GM23338 (cell line): ENCODE data around the gene ABHD15. TPM values are rescaled to one million over a fixed set of nuclear protein-coding genes. Genes with fewer than 3 reads are reported as not detected.

Experiments used
- ATAC-seq: fragments of 200-7000 bp; cut with Tn5 transposase; 3 replicates; pipeline ENCODE4 v1.9.1; 2020
- DNase-seq: peaks from one replicate; pipeline ENCODE4 v3.0.0-alpha.2; 2015; ENCODE audit warnings: low spot score
- H2AFZ ChIP-seq: fragments of 200-600 bp; sonication (generic); 2 replicates; pipeline ENCODE4 v1.8.0; 2016; ENCODE audit warnings: antibody characterized with exemption, mild to moderate bottlenecking, moderate library complexity
- H3F3A ChIP-seq: fragments of 200-600 bp; sonication (generic); replicated peaks from 2 replicates; pipeline ENCODE4 v1.8.0; 2017; ENCODE audit warnings: antibody characterized with exemption, mixed run types, low read depth
- H3K27ac ChIP-seq: fragments of 200-600 bp; sonication (generic); 2 replicates; pipeline ENCODE4 v1.6.1; 2016; ENCODE audit warnings: low read depth
- H3K27me3 ChIP-seq: fragments of 200-600 bp; sonication (generic); 2 replicates; pipeline ENCODE4 v1.8.0; 2016; ENCODE audit warnings: mild to moderate bottlenecking, mixed run types, moderate library complexity; ENCODE audit not compliant: insufficient read depth
- H3K36me3 ChIP-seq: fragments of 200-600 bp; sonication (generic); 2 replicates; pipeline ENCODE4 v1.8.0; 2016; ENCODE audit warnings: mild to moderate bottlenecking; ENCODE audit not compliant: insufficient read depth
- H3K4me1 ChIP-seq: fragments of 200-600 bp; sonication (generic); 2 replicates; pipeline ENCODE4 v1.8.0; 2016; ENCODE audit warnings: mild to moderate bottlenecking, moderate library complexity; ENCODE audit not compliant: insufficient read depth
- H3K4me2 ChIP-seq: fragments of 200-600 bp; sonication (generic); 2 replicates; pipeline ENCODE4 v1.7.1; 2017; ENCODE audit warnings: mixed run types
- H3K4me3 ChIP-seq: fragments of 200-600 bp; sonication (generic); 2 replicates; pipeline ENCODE4 v1.6.1; 2016; ENCODE audit warnings: mixed run types
- H3K79me2 ChIP-seq: fragments of 200-600 bp; sonication (generic); replicated peaks from 2 replicates; pipeline ENCODE4 v1.8.0; 2017; ENCODE audit warnings: mild to moderate bottlenecking; ENCODE audit not compliant: insufficient read depth
- H3K9me2 ChIP-seq: fragments of 200-600 bp; sonication (generic); 2 replicates; pipeline ENCODE4 v1.8.0; 2017; ENCODE audit not compliant: insufficient read depth
- H4K20me1 ChIP-seq: fragments of 200-600 bp; sonication (generic); replicated peaks from 2 replicates; pipeline ENCODE4 v1.8.0; 2017; ENCODE audit warnings: mild to moderate bottlenecking; ENCODE audit not compliant: insufficient read depth
- H3K27ac Mint-ChIP-seq: 2 replicates; pipeline ENCODE4 v1.8.0; 2020; ENCODE audit warnings: inconsistent platforms, mild to moderate bottlenecking, moderate library complexity, mixed read lengths
- H3K27me3 Mint-ChIP-seq: 3 replicates; pipeline ENCODE4 v1.8.0; 2022; ENCODE audit warnings: low read depth, mild to moderate bottlenecking, moderate library complexity, mixed read lengths, inconsistent platforms; ENCODE audit not compliant: insufficient read depth, poor library complexity
- H3K36me3 Mint-ChIP-seq: 3 replicates; pipeline ENCODE4 v1.8.0; 2021; ENCODE audit warnings: low read depth, mild to moderate bottlenecking, inconsistent platforms, moderate library complexity, mixed read lengths
- H3K4me1 Mint-ChIP-seq: 3 replicates; pipeline ENCODE4 v1.8.0; 2020; ENCODE audit warnings: mild to moderate bottlenecking, inconsistent platforms, mixed read lengths
- H3K4me3 Mint-ChIP-seq: 3 replicates; pipeline ENCODE4 v1.8.0; 2021; ENCODE audit warnings: moderate library complexity, mild to moderate bottlenecking, inconsistent platforms, mixed read lengths
- H3K9me3 Mint-ChIP-seq: 3 replicates; pipeline ENCODE4 v1.8.0; 2020; ENCODE audit warnings: moderate library complexity, mild to moderate bottlenecking, inconsistent platforms, mixed read lengths
- CREB1 ChIP-seq: fragments of 250-450 bp; sonication (Bioruptor Pico); IDR thresholded peaks from 2 replicates; pipeline ENCODE4 v1.5.0; 2020; ENCODE audit warnings: low read depth, mild to moderate bottlenecking, moderate library complexity
- EZH2phosphoT487 ChIP-seq: fragments of 200-600 bp; sonication (generic); IDR thresholded peaks from one replicate; pipeline ENCODE4 v1.8.1; 2018; ENCODE audit warnings: antibody characterized with exemption; ENCODE audit not compliant: unreplicated experiment
- POLR2AphosphoS5 ChIP-seq: IDR thresholded peaks from 2 replicates; pipeline ENCODE4 v1.6.1; 2016; ENCODE audit warnings: antibody characterized with exemption, low read depth
- polyA plus RNA-seq: library from polyadenylated mRNA; unstranded; fragments of >200 nt; fragmentation: Nextera tagmentation; extraction: Ambion mirVana; gene quantifications from 2 replicates; pipeline ENCODE4 v1.2.1, GENCODE V29; 2016
- total RNA-seq: library from RNA; depleted of rRNA; stranded (reverse); fragments of >200 nt; shearing (Covaris generic); gene quantifications from 2 replicates; pipeline ENCODE4 v1.2.3, GENCODE V29; 2014
- TF ChIP-seq, protein P1 (sequence below): fragments of 250-450 bp; sonication (Bioruptor Pico); IDR thresholded peaks from 2 replicates; pipeline ENCODE4 v1.5.0; 2020; ENCODE audit warnings: mild to moderate bottlenecking, moderate library complexity
- TF ChIP-seq, protein P2 (sequence below): IDR thresholded peaks from 2 replicates; pipeline ENCODE4 v1.6.1; 2016; ENCODE audit warnings: antibody characterized with exemption
- TF ChIP-seq, protein P3 (sequence below), 2 experiments: fragments of 200-600 bp in 1 of 2; sonication (generic) in 1 of 2; conservative IDR thresholded peaks; 2 replicates each; pipeline versions ENCODE4 v1.5.1 to v1.6.1; 2016 to 2017; ENCODE audit warnings: antibody characterized with exemption in 2 of 2, low read depth in 2 of 2, mild to moderate bottlenecking in 2 of 2, moderate library complexity in 1 of 2

The ABHD15 gene
- total and polyA plus RNA-seq, 2 experiments from 2014 or later: 0.27 to 2.5 TPM

DNA sequence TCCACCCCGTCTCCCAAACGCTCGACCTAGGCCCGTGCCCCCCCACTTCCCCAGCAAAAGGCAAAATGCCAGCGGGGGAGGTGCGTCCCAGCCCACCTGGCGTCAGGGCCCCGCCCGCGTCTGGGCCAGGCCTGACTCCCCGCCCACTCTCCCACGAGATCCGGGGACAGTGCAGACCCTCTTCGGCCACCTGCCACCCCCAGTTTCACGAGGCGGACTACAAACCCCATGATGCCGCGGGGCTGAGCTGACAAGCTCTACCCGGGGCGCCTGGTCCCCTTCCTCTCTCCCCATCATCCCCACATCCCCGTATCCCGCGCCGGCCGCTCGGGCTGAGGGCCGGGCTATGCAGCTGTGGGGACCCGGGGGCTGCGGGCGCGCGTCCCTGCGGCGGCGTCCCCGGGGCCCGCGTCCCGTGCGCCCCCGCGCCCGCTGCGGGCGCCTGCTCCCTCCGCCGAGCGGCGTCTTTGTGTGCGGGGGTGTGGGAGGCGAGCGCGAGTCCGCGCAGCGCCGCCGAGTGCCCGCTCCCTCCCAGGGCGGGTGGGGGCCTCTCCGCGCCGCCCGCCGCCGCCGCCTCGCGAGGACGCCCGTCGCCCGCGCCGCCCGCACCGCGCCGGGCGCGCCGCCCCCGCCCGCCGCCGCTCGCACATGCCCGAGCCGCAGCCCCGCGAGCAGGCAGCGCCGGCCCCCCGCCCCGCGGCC, 26.2 kb upstream of the ABHD15 start, which contains the start of gene ANKRD13B (continued):
- TF ChIP-seq, protein P1, sequence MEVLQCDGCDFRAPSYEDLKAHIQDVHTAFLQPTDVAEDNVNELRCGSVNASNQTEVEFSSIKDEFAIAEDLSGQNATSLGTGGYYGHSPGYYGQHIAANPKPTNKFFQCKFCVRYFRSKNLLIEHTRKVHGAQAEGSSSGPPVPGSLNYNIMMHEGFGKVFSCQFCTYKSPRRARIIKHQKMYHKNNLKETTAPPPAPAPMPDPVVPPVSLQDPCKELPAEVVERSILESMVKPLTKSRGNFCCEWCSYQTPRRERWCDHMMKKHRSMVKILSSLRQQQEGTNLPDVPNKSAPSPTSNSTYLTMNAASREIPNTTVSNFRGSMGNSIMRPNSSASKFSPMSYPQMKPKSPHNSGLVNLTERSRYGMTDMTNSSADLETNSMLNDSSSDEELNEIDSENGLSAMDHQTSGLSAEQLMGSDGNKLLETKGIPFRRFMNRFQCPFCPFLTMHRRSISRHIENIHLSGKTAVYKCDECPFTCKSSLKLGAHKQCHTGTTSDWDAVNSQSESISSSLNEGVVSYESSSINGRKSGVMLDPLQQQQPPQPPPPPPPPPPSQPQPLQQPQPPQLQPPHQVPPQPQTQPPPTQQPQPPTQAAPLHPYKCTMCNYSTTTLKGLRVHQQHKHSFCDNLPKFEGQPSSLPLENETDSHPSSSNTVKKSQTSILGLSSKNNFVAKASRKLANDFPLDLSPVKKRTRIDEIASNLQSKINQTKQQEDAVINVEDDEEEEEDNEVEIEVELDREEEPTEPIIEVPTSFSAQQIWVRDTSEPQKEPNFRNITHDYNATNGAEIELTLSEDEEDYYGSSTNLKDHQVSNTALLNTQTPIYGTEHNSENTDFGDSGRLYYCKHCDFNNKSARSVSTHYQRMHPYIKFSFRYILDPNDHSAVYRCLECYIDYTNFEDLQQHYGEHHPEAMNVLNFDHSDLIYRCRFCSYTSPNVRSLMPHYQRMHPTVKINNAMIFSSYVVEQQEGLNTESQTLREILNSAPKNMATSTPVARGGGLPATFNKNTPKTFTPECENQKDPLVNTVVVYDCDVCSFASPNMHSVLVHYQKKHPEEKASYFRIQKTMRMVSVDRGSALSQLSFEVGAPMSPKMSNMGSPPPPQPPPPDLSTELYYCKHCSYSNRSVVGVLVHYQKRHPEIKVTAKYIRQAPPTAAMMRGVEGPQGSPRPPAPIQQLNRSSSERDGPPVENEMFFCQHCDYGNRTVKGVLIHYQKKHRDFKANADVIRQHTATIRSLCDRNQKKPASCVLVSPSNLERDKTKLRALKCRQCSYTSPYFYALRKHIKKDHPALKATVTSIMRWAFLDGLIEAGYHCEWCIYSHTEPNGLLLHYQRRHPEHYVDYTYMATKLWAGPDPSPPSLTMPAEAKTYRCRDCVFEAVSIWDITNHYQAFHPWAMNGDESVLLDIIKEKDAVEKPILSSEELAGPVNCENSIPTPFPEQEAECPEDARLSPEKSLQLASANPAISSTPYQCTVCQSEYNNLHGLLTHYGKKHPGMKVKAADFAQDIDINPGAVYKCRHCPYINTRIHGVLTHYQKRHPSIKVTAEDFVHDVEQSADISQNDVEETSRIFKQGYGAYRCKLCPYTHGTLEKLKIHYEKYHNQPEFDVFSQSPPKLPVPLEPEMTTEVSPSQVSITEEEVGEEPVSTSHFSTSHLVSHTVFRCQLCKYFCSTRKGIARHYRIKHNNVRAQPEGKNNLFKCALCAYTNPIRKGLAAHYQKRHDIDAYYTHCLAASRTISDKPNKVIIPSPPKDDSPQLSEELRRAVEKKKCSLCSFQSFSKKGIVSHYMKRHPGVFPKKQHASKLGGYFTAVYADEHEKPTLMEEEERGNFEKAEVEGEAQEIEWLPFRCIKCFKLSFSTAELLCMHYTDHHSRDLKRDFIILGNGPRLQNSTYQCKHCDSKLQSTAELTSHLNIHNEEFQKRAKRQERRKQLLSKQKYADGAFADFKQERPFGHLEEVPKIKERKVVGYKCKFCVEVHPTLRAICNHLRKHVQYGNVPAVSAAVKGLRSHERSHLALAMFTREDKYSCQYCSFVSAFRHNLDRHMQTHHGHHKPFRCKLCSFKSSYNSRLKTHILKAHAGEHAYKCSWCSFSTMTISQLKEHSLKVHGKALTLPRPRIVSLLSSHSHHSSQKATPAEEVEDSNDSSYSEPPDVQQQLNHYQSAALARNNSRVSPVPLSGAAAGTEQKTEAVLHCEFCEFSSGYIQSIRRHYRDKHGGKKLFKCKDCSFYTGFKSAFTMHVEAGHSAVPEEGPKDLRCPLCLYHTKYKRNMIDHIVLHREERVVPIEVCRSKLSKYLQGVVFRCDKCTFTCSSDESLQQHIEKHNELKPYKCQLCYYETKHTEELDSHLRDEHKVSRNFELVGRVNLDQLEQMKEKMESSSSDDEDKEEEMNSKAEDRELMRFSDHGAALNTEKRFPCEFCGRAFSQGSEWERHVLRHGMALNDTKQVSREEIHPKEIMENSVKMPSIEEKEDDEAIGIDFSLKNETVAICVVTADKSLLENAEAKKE (CRISPR knock-in tag): no peak
- TF ChIP-seq, protein P2, sequence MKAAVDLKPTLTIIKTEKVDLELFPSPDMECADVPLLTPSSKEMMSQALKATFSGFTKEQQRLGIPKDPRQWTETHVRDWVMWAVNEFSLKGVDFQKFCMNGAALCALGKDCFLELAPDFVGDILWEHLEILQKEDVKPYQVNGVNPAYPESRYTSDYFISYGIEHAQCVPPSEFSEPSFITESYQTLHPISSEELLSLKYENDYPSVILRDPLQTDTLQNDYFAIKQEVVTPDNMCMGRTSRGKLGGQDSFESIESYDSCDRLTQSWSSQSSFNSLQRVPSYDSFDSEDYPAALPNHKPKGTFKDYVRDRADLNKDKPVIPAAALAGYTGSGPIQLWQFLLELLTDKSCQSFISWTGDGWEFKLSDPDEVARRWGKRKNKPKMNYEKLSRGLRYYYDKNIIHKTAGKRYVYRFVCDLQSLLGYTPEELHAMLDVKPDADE: peak; percentile 48; the same call in 1 of the 2 replicates
- TF ChIP-seq EZH2phosphoT487 (no peak), POLR2AphosphoS5 (peak; percentile 41; the same call in 1 of the 2 replicates)

DNA sequence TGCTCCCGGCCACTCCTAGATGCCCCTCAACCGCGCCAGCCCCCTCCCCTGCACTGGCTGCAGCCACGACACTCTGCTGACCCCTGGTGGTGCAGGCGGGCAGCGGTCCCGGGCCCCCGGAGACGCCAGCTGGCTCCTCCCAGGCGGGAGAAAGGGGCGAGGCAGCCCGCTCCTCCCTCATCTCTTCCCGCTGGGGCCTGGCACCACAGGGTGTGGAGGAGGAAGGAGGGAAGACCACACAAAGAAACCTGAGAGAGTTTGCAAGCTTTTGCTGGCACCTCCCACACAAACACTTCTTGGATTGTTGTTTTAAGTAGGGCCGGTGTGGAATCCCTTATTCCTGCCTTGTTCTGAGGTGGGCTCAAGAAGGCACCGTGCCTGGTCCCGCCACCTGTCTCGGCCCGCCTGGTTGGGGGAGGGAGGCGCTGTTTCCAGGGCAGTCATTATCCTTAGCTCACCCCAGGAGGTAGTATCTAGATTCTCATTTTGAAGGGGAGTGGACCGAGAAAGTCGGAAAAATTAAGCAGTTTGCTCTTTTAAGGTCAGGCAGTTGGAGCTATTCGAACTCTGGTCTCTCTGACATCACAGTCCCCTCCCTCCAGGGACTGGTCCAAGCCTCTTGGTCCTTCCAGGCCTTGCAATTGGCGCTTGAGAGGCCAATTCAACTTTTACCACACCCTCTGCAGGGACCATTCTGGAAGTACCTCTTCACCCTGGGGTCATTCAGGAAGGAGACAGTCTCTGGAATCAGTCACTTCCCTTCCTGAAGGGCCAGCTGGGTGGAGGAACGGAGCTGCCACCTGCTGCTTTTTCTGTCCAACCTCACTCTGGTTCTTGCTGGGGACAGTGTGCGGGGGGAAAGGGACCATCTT, 25.1 kb upstream of the ABHD15 start:
- H3K4me2 ChIP-seq: peak overlapping the region; percentile 79
- H3K79me2 ChIP-seq: peaks cover 23% of the 10 kb centered on the region
- H3K4me1 ChIP-seq: peaks cover 40% of the 10 kb centered on the region
- H3K4me3 ChIP-seq: peak overlapping the region; percentile 81
- peaks cover 12% of the 10 kb centered on the region for H3K27me3 ChIP-seq
- peak overlapping the region; percentile 80 for H3K27ac Mint-ChIP-seq
- H4K20me1 ChIP-seq: peaks cover 12% of the 10 kb centered on the region
- peak overlapping the region; percentile 99 for H2AFZ ChIP-seq
- H3K9me3 Mint-ChIP-seq: no peaks in the 10 kb centered on the region
- ATAC-seq: peak; percentile 52
- H3K36me3 ChIP-seq: no peaks in the 10 kb centered on the region
- H3K4me1 Mint-ChIP-seq: peaks cover 47% of the 10 kb centered on the region
- peak overlapping the region; percentile 89 for H3K4me3 Mint-ChIP-seq
- H3K27me3 Mint-ChIP-seq: peaks cover 33% of the 10 kb centered on the region
- H3K9me2 ChIP-seq: no peaks in the 10 kb centered on the region
- H3F3A ChIP-seq: peaks cover 23% of the 10 kb centered on the region
- peak; percentile 96 for DNase-seq
- H3K27ac ChIP-seq: no peak overlapping the region
- no peaks in the 10 kb centered on the region; the same call in 2 of the 3 replicates for H3K36me3 Mint-ChIP-seq
- TF ChIP-seq, protein P2: no peak
- TF ChIP-seq CREB1 (CRISPR knock-in tag) (0 out of 2 replicates have a peak, but pooled peaks have one; percentile 30), POLR2AphosphoS5 (peak; percentile 47)
- TF ChIP-seq, protein P3, sequence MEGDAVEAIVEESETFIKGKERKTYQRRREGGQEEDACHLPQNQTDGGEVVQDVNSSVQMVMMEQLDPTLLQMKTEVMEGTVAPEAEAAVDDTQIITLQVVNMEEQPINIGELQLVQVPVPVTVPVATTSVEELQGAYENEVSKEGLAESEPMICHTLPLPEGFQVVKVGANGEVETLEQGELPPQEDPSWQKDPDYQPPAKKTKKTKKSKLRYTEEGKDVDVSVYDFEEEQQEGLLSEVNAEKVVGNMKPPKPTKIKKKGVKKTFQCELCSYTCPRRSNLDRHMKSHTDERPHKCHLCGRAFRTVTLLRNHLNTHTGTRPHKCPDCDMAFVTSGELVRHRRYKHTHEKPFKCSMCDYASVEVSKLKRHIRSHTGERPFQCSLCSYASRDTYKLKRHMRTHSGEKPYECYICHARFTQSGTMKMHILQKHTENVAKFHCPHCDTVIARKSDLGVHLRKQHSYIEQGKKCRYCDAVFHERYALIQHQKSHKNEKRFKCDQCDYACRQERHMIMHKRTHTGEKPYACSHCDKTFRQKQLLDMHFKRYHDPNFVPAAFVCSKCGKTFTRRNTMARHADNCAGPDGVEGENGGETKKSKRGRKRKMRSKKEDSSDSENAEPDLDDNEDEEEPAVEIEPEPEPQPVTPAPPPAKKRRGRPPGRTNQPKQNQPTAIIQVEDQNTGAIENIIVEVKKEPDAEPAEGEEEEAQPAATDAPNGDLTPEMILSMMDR (conservative IDR thresholded peaks at IDR 0.05; ENCODE audit: low read depth in 2 of 2): peak; percentile 89 to 98
